GM12865 (cell line): ENCODE data around the gene XDH.

Source experiments
- DNase-seq: peaks from one replicate; pipeline ENCODE4 v3.0.0; 2010; ENCODE audit warnings: low read depth
- H3K4me3 ChIP-seq: 2 replicates; pipeline ENCODE4 v1.5.1; 2011; ENCODE audit warnings: mild to moderate bottlenecking, low read depth, low read length, control low read depth
- CTCF ChIP-seq: IDR thresholded peaks from 2 replicates; pipeline ENCODE4 v1.5.1; 2011; ENCODE audit warnings: low read length, control low read depth, low read depth, inconsistent platforms; ENCODE audit not compliant: insufficient read depth; ENCODE audit errors: missing control alignments

XDH gene

DNA sequence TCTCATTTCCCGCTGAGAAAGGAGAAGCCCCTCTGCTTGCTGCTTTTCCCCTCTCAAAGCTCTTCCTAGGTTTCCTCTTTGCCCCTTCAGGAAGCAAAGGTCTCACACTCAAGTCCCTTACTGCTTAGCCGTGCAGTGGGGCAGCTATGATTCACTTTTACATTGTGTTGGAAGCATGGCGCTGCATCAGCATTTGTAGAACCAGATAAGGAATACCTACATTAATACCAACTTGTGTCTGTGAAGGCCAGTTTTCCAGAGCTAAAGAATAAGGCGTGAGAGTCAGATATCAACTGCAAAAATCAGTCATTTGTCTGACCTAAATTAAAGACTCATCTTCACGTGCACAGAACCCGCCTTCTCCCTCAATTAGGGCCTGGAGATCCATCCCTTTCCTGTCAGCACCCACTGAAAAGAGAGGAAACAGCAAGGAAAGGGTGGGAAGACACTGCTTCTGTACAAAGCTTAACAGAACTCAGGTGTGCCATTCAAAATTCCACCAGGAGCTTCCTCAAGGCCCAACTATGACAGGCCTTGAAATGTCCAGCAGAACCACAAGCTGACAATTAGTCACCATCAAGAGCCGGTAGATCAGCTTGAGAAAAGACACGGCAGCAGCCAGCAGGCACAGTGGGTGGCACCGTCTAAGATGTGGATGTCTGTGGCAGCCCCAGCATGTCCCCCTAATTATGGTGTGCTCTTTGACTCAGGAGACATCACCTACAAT, 16.1 kb upstream of the XDH start:
- DNase-seq, result no peak
- no peak for TF ChIP-seq CTCF
- H3K4me3 ChIP-seq, result no peak overlapping the region

DNA sequence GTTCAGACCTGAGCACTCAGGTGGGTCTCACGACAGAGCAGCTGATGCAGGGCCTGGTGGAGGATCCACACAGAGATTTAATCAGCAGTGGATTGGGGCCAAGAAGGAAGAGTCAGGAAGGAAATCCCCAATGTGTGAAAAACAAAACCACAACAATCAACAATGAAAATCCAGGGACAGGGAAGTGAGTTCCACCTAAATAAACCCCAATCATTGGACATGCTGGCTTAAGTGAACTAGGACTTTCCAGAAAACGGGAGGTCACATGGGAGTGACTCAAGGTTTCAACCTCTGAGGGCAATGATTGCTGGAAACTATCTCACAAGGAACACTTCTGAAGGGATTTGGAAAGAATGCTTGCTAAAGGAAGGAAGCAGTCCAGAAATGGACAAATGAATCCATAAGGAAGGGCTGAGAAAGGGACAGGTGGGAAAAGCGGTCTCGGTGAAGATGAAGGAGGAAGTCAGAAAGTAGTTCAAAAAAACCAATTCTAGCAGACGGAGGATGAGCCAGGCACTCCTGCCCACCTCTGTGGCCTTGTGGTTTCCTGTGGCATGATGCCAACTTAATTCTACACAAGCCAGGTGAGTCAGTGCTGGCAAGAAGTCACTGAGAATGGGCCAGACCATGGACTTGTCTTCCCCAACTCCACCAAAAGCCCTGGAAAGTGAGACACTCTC, 15.4 kb upstream of the XDH start:
- H3K4me3 ChIP-seq, result no peak overlapping the region
- no peak for TF ChIP-seq CTCF
- peak; percentile 7 for DNase-seq

GRCh38 chr2:31429040-31429439, 14.5 kb upstream of the XDH start:
- DNase-seq, result no peak
- no peak for TF ChIP-seq CTCF

GRCh38 chr2:31428001-31428418, 13.5 kb upstream of the XDH start:
- no peak for TF ChIP-seq CTCF
- DNase-seq, result peak; percentile 6

More at GRCh38 chr2:31429040-31429439, 14.5 kb upstream of the XDH start:
- no peak overlapping the region for H3K4me3 ChIP-seq

DNA sequence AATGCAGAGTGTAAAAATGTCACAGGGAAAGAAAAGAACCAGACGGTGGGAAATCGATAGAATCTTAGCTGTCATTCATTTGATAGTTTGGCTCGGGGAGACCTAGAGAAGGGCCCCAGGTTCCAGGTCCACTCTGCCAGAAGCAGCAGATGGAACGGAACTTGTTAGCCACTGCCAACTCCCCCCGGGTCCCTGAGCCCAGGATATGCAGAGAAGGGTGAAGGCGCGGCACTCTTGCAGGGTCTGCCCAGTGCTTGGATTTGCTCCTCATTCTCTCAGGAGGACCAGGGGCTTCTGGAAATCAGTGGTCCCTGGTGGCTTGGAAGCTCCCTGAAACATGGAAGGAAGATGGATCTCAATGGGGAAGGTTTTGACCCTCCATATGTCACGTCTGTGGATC, 11.6 kb upstream of the XDH start:
- no peak for TF ChIP-seq CTCF
- no peak overlapping the region for H3K4me3 ChIP-seq

More at GRCh38 chr2:31428001-31428418, 13.5 kb upstream of the XDH start:
- H3K4me3 ChIP-seq, result no peak overlapping the region

DNA sequence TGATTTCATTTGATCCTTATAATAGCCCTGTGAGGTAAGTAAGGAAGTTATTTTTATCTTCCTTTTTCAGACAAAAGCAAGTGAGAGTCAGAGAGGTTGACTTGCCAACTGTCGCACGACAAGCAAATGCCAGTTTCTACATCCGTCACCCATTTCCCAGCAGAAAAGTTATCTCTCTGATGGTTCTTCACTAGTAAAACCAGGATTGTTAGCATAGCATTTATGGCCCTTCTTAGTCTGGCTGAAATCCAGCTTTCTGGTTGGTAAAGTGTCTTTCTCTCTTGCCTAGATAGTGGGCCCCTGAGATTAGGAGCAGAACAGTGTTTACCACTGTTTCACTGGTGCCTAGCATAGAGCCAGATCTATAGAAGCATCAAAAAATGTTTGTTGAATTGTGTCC, 7.1 kb upstream of the XDH start:
- TF ChIP-seq CTCF, result no peak
- DNase-seq, result no peak
- no peak overlapping the region for H3K4me3 ChIP-seq

More for the DNA sequence above, 11.6 kb upstream of the XDH start:
- no peak for DNase-seq
